Measurements from ENCODE around the gene KIAA1210. TPM values are rescaled to one million over a fixed set of nuclear protein-coding genes. Genes with fewer than 3 reads are reported as not detected.

KIAA1210 gene
- total and polyA plus RNA-seq, 10 of the 15 experiments (the other 5 are each of a cell fraction or from before 2014, with no cell fraction given) = 0.01 TPM; not detected in 9

- ChIA-PET CTCF (no interaction called here), RAD21 (ENCODE audit: unreplicated experiment) (no interaction called here), POLR2A (no interaction called here), SMC1A (ENCODE audit: uncharacterized antibody, unreplicated experiment) (interaction anchor here (2.0 kb wide), 1 partner anchor 58 kb away, joined by 6 read pairs; no protein-coding TSS in a partner anchor)
- Histone ChIP-seq H3K36me3 (ENCODE audit: control insufficient read depth in 2 of 2, insufficient read depth in 2 of 2, low read length in 1 of 2) (no peaks in the 10 kb centered on the region), H3K4me1 (ENCODE audit: control insufficient read depth, insufficient read depth, low read length) (no peaks in the 10 kb centered on the region), H4K20me1 (ENCODE audit: control insufficient read depth, insufficient read depth) (no peaks in the 10 kb centered on the region), H3K79me2 (ENCODE audit: control insufficient read depth, insufficient read depth, low read length) (no peaks in the 10 kb centered on the region), H3K27me3 (replicated peaks in 1 of 2; ENCODE audit: control insufficient read depth in 2 of 2, insufficient read depth in 2 of 2, low read length in 1 of 2) (no peaks in the 10 kb centered on the region; a peak in 1 of 4 replicates), H3K9ac (ENCODE audit: control insufficient read depth, insufficient read depth, low read length) (no peak overlapping the region), H3K4me3 (no peak overlapping the region), H3K27ac (ENCODE audit: control insufficient read depth, insufficient read depth) (no peak overlapping the region), H2AFZ (ENCODE audit: control insufficient read depth, low read depth, low read length) (no peak overlapping the region), H3K9me3 (replicated peaks; ENCODE audit: control insufficient read depth, insufficient read depth, low read length) (peaks cover 2% of the 10 kb centered on the region; the same call in 1 of the 3 replicates), H3K4me2 (ENCODE audit: control insufficient read depth, insufficient read depth) (no peak overlapping the region)
- DNase-seq (ENCODE audit: low read depth, low spot score) (no peak), FAIRE-seq (no peak), ATAC-seq (no peak)
- no peak for TF ChIP-seq YY1 (IDR thresholded peaks at IDR 0.05; ENCODE audit: low read depth, low read length)
- BruUV-seq (replicated peaks) = no TSS peak
- intact Hi-C loops (cut with micrococcal nuclease; ENCODE audit: unreplicated experiment) (no loop called here), in situ Hi-C loops (cut with MboI) (no loop called here)
- WGBS (ENCODE audit: insufficient coverage, insufficient replicate concordance, low lambda C conversion rate, missing lambda C conversion rate) = 72% methylated on average over 19 of the region's 19 CpGs
Measured at GRCh38 chrX:119073911-119074310, 53.7 kb downstream of the KIAA1210 start.

GRCh38 chrX:119073200-119073905 is 54.3 kb downstream of the KIAA1210 start:
- ChIA-PET SMC1A (ENCODE audit: uncharacterized antibody, unreplicated experiment) (no interaction called here), CTCF (interaction anchor here (0.6 kb wide), 1 partner anchor 239 kb away, joined by 3 read pairs; no protein-coding TSS in a partner anchor), RAD21 (ENCODE audit: unreplicated experiment) (no interaction called here), POLR2A (no interaction called here)
- H3K9me3 ChIP-seq (replicated peaks; ENCODE audit: control insufficient read depth, insufficient read depth, low read length) = peaks cover 2% of the 10 kb centered on the region; the same call in 1 of the 3 replicates
- 71% methylated on average over 35 of the region's 43 CpGs for WGBS (ENCODE audit: insufficient coverage, insufficient replicate concordance, low lambda C conversion rate, missing lambda C conversion rate)
- intact Hi-C loops (cut with micrococcal nuclease; ENCODE audit: unreplicated experiment) (no loop called here), in situ Hi-C loops (cut with MboI) (no loop called here)
- H3K9ac ChIP-seq (ENCODE audit: control insufficient read depth, insufficient read depth, low read length) = no peak overlapping the region
- no peak overlapping the region for H2AFZ ChIP-seq (ENCODE audit: control insufficient read depth, low read depth, low read length)
- ATAC-seq (no peak), FAIRE-seq (no peak), DNase-seq (ENCODE audit: low read depth, low spot score) (no peak)
- H4K20me1 ChIP-seq (ENCODE audit: control insufficient read depth, insufficient read depth) = no peaks in the 10 kb centered on the region
- H3K79me2 ChIP-seq (ENCODE audit: control insufficient read depth, insufficient read depth, low read length) = no peaks in the 10 kb centered on the region
- no TSS peak for BruUV-seq (replicated peaks)
- H3K27me3 ChIP-seq (replicated peaks in 1 of 2; ENCODE audit: control insufficient read depth in 2 of 2, insufficient read depth in 2 of 2, low read length in 1 of 2) = no peaks in the 10 kb centered on the region; a peak in 1 of 4 replicates
- H3K4me3 ChIP-seq = no peak overlapping the region
- no peaks in the 10 kb centered on the region for H3K36me3 ChIP-seq (ENCODE audit: control insufficient read depth in 2 of 2, insufficient read depth in 2 of 2, low read length in 1 of 2)
- H3K27ac ChIP-seq (ENCODE audit: control insufficient read depth, insufficient read depth) = no peak overlapping the region
- no peak overlapping the region for H3K4me2 ChIP-seq (ENCODE audit: control insufficient read depth, insufficient read depth)
- H3K4me1 ChIP-seq (ENCODE audit: control insufficient read depth, insufficient read depth, low read length) = no peaks in the 10 kb centered on the region
- no peak for TF ChIP-seq PAX5 (IDR thresholded peaks at IDR 0.05; ENCODE audit: borderline replicate concordance, low read depth, low read length)
- no peak for TF ChIP-seq KLF5 (IDR thresholded peaks at IDR 0.05; ENCODE audit: partially characterized antibody)
- TF ChIP-seq RCOR1 (conservative IDR thresholded peaks at IDR 0.05; ENCODE audit: low read depth, low read length) = no peak
- TF ChIP-seq STAT1 (conservative IDR thresholded peaks at IDR 0.05) = no peak
- no peak for TF ChIP-seq REST (IDR thresholded peaks at IDR 0.05; ENCODE audit: low read depth, low read length)
- no peak for TF ChIP-seq ZBTB33 (IDR thresholded peaks at IDR 0.05)
- no peak for TF ChIP-seq SPI1 (IDR thresholded peaks at IDR 0.05; ENCODE audit: borderline replicate concordance, insufficient read depth, low read depth, low read length)
- TF ChIP-seq NFXL1 (IDR thresholded peaks at IDR 0.05; ENCODE audit: borderline replicate concordance) = no peak
- no peak for TF ChIP-seq NR2F1 (conservative IDR thresholded peaks at IDR 0.05)
- TF ChIP-seq CHD2 (IDR thresholded peaks at IDR 0.05; ENCODE audit: borderline replicate concordance, low read depth, low read length) = no peak
- no peak for TF ChIP-seq ZZZ3 (IDR thresholded peaks at IDR 0.05; ENCODE audit: control insufficient read depth, insufficient read length, low read depth)
